Activated CD8-positive, alpha-beta memory T cell treated with anti-CD3 and anti-CD28 coated beads for 36 hours (primary cell): ENCODE data around the gene ADAP1. TPM values are rescaled to one million over a fixed set of nuclear protein-coding genes. Genes with fewer than 3 reads are reported as not detected.

Experiments
- CTCF ChIA-PET: fragments of 350-600 bp; sonication (Branson Sonifier 250); formaldehyde crosslinking; loops from one replicate; lab custom pipeline; 2021; ENCODE audit warnings: antibody characterized with exemption; lab: Charles Lee
- POLR2A ChIA-PET: fragments of 350-600 bp; sonication (Branson Sonifier 250); formaldehyde crosslinking; loops from one replicate; lab custom pipeline; 2021; ENCODE audit warnings: antibody characterized with exemption; lab: Charles Lee
- total RNA-seq, 2 experiments: library from RNA; stranded (reverse); gene quantifications; one replicate each; pipeline ENCODE4 v1.2.3, GENCODE V29; 2021

Gene ADAP1
- total RNA-seq, 2 experiments from 2014 or later, result 68.9 to 69.1 TPM

GRCh38 chr7:990933-991728 lies 36.7 kb upstream of the ADAP1 start:
- ChIA-PET POLR2A (no interaction called here), CTCF (interaction anchor here (7.6 kb wide), 1 partner anchor 74 kb away, joined by 172 read pairs; no protein-coding TSS in a partner anchor)

DNA sequence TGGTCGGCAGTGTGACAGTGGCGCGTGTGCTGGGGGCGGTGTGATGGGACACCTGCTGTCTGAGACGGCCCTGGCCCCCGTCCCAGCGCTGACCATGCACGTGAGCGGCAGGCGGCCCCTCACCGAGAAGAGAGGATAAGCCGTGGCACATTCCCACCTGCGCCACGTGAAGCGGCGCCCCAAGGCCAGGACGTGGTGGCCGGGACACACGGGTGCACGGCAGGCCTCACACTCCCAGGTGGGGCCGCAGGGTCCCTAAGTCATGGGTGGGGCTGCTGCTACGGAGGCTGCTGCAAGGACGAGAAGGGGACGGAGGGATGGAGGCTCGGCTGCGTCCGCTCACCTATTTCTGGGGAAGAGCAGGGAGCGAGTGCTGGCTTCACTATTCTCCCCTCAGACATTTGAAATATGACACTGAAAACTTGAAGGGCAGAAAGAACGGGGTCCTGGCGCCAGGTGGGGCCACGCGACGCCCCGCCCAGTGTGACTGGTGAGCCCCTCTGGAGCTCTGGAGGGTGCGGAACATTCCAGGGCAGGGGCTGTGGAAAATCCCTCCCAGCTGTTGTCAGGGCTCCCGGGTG lies 36.0 kb upstream of the ADAP1 start:
- CTCF ChIA-PET, result interaction anchor here (7.6 kb wide), 1 partner anchor 74 kb away, joined by 172 read pairs; no protein-coding TSS in a partner anchor
- POLR2A ChIA-PET, result no interaction called here

DNA sequence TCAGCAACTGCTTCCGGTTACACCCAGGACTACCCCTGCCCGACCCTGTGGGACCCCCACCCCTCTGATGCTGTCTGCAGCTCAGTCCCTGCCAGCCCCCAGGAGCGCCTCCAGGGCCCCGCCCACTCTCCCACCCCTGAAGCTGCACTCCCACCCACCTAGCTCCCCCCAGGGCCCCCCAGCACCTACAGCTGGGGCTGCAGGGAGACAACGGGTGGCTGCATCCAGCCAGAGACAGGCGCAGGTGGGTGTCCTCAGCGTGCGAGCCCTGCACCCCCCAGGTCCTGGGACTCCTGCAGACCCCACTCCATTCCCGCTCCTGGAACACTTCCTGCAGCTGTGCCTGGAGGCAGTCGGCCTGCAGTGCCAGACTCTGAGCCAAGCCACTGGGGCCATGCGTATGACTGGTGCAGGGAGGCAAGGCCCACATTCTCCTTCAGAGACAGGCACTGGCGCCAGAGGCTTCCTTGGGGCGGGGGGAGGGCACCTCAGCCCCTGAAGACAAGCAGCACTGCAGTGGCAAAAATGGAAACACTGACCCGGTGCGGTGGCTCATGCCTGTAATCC lies 34.6 kb upstream of the ADAP1 start:
- ChIA-PET CTCF (interaction anchor here (0.8 kb wide), 1 partner anchor 77 kb away, joined by 3 read pairs; no protein-coding TSS in a partner anchor), POLR2A (no interaction called here)

- POLR2A ChIA-PET, result no interaction called here
- CTCF ChIA-PET, result interaction anchor here (0.8 kb wide), 1 partner anchor 77 kb away, joined by 3 read pairs; no protein-coding TSS in a partner anchor
These were observed 34.0 kb upstream of the ADAP1 start for GRCh38 chr7:988426-988911.

GRCh38 chr7:987909-988308 lies 33.4 kb upstream of the ADAP1 start:
- ChIA-PET CTCF (no interaction called here), POLR2A (no interaction called here)

GRCh38 chr7:986766-987751 lies 32.6 kb upstream of the ADAP1 start:
- CTCF ChIA-PET, result no interaction called here
- POLR2A ChIA-PET, result no interaction called here

DNA sequence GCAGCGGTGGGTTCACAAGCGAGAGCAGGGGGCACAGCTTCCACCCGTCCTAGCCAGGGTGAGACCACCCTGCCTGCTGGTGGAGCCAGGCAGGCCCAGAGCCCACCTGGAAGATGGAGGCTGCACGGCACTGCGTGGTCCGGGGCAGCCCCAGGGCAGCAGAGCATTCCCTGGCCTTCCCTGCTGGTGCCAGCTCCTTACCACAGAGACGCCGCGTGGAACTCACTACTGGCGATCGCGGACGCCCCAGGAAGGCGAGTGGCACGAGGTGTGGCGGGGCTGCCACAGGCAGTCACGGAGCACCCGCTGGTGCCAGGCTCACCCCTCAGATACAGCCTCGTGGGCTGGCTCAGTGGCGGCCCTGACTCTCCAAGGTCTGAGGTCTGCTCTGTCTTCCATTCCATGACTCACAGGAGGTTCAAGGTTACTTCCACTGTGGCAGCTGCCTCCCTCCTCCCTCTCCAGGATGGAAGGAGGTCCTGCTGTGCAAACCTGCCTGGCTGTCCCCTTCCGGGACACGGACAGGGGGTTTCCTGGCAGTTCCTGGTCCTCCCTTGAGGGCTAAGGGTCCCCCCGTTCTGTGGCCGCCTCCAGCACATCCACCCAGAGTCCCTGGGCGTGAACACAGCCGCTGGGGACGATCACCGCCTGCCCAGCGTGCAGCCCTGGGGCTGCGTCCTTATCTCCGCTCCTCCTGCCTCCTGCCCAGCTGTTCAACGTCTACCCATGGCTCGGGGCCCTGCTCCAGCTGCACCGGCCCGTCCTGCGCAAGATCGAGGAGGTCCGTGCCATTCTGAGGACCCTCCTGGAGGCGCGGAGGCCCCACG lies 31.6 kb upstream of the ADAP1 start:
- POLR2A ChIA-PET, result no interaction called here

GRCh38 chr7:985127-985416 lies 30.6 kb upstream of the ADAP1 start:
- ChIA-PET CTCF (no interaction called here), POLR2A (no interaction called here)

More for the DNA sequence above, 31.6 kb upstream of the ADAP1 start:
- CTCF ChIA-PET, result no interaction called here

- ChIA-PET POLR2A (no interaction called here), CTCF (no interaction called here)
These were observed 30.1 kb upstream of the ADAP1 start for GRCh38 chr7:984361-985126.

GRCh38 chr7:983616-984071 lies 29.2 kb upstream of the ADAP1 start:
- ChIA-PET POLR2A (no interaction called here), CTCF (no interaction called here)

- CTCF ChIA-PET, result interaction anchor here (2.5 kb wide), 1 partner anchor 10 kb away, joined by 15 read pairs; no protein-coding TSS in a partner anchor
- POLR2A ChIA-PET, result no interaction called here
These were observed 28.6 kb upstream of the ADAP1 start, which contains the start of gene CYP2W1 for GRCh38 chr7:983004-983615. Gene CYP2W1, plus strand, starts transcription at chr7:983181. Its CDS starts 31 bp downstream, at chr7:983212.

DNA sequence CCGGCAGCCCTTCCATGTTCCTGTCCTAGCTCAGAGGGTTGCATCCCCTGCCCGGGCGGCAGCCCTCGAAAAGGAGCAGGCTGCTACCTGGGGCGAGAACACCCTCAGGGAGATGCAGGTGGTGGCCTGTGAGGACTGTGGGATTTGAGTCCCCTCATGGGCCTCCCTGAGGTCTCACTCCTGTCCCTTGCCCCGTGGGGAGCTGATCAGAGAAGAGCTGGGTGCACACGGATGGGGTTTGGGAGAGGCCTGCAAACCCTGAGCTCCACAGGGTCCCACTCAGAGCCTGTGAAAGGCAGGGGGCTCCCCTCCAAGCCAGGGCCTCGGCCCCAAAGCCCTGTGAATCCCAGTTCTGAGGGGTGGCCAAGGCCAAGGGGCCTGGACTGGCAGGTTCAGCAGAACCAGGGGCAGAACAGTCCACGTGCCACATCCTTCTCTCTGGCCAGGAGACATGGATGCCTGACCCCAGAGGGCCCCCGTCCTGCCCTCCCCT lies 28.1 kb upstream of the ADAP1 start:
- CTCF ChIA-PET, result interaction anchor here (2.5 kb wide), 1 partner anchor 10 kb away, joined by 15 read pairs; no protein-coding TSS in a partner anchor
- POLR2A ChIA-PET, result no interaction called here

DNA sequence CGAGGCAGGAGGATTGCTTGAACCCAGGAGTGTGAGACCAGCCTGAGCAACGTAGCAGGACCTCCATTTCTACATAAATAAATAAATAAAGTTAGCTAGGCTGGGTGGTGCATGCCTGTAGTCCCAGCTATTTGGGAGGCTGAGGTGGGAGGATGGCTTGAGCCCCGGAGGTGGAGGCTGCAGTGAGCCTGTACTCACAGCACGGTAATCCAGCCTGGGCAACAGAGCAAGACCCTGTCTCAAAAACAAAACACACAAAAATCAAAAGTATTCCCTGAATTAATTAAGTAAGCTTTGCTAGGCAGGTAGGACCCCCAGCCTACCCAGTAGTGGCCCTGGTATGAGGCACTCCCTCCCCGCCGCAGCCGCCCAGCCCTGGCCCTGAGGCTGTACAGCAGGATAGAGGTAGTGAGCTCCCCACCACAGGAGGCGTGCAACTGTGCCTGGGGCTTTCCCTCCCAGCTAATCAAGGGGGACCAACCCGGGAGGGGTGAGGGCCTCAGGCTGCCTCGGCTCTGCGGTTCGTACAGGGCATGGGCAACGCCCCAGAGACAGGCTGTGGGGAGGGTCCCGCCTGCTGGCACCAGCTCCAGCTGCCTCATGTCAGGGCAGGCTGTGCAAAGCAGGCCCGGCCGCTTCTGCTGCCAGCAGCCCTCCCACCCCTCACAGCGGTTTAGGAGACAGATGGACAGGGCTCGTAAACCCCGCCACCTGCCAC lies 27.5 kb upstream of the ADAP1 start:
- POLR2A ChIA-PET, result no interaction called here
- CTCF ChIA-PET, result interaction anchor here (2.5 kb wide), 1 partner anchor 11 kb away, joined by 15 read pairs; no protein-coding TSS in a partner anchor

DNA sequence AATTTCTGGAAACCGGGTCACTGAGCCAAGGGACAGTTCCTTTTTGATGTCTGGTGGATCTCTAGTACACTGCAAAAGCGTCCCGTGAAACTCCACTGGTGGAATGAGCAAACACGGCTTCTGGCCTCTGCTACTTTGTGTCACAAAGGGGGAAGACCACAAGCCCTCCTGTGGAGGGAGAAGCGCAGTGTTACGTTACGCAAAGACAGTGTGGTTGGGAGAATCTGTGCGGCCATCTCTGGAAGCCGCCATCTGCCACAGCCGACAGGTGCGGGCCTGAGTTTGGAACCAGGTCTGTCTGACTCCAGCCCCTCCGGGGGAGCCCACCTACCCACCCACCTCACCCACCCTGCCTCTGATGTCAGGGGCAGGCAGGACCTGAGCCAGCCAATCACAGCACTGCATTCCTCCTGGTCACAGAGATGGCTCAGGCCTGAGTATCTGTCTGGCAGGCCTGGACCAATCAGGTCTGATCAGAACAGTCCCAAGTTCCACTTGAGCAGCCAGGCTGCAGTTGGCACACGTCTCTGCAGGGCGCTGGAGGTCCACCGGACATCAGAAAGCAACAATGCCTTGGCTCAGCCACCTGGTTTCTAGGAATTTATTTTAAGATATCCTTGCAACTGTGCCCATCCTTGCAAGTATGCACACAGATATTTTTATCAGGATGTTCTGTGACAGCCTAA lies 25.5 kb upstream of the ADAP1 start:
- POLR2A ChIA-PET, result no interaction called here
- CTCF ChIA-PET, result no interaction called here

- POLR2A ChIA-PET, result no interaction called here
- CTCF ChIA-PET, result interaction anchor here (2.9 kb wide), 1 partner anchor 14 kb away, joined by 15 read pairs; no protein-coding TSS in a partner anchor
These were observed 24.7 kb upstream of the ADAP1 start for GRCh38 chr7:979151-979550.
